OCI-LY1 (cell line): ENCODE measurements around the gene MRLN.
"Not testable (repeated sequence)": the region's sequence is repeated elsewhere in the genome, so short reads cannot be mapped to it uniquely, and the experiment has no call there.

Experiments
- CTCF ChIP-seq: fragments of 200-600 bp; sonication (generic), shearing (Covaris generic); IDR thresholded peaks from 2 replicates; pipeline ENCODE4 v1.5.1; 2017; ENCODE audit warnings: mild to moderate bottlenecking, antibody characterized with exemption, low read length, moderate library complexity, mixed read lengths
- EZH2 ChIP-seq: fragments of 200-600 bp; sonication (generic), shearing (Covaris generic); IDR thresholded peaks from 2 replicates; pipeline ENCODE4 v1.8.0; 2017; ENCODE audit warnings: borderline replicate concordance, mixed run types, mild to moderate bottlenecking, antibody characterized with exemption, low read length, moderate library complexity, mixed read lengths

GRCh38 chr10:59744156-59744555, 9.1 kb downstream of the MRLN start:
- not testable (repeated sequence) for TF ChIP-seq CTCF, EZH2
